ENCODE data around the gene MSL3.
A peak's percentile ranks its signal among the peaks of the same experiment; 100 is the strongest.

The MSL3 gene

GRCh38 chrX:11750046-11750445, 8.0 kb upstream of the MSL3 start:
- ChIA-PET CTCF (no interaction called here), POLR2A (no interaction called here)
- TF ChIP-seq, protein P1, sequence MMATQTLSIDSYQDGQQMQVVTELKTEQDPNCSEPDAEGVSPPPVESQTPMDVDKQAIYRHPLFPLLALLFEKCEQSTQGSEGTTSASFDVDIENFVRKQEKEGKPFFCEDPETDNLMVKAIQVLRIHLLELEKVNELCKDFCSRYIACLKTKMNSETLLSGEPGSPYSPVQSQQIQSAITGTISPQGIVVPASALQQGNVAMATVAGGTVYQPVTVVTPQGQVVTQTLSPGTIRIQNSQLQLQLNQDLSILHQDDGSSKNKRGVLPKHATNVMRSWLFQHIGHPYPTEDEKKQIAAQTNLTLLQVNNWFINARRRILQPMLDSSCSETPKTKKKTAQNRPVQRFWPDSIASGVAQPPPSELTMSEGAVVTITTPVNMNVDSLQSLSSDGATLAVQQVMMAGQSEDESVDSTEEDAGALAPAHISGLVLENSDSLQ (IDR thresholded peaks at IDR 0.05), result no peak
- TF ChIP-seq CTBP1 (IDR thresholded peaks at IDR 0.05; ENCODE audit: borderline replicate concordance) (no peak), ZNF384 (IDR thresholded peaks at IDR 0.05) (no peak), HDGF (IDR thresholded peaks at IDR 0.05; ENCODE audit: borderline replicate concordance) (no peak), FOXA1 (IDR thresholded peaks at IDR 0.05) (no peak), SUZ12 (IDR thresholded peaks at IDR 0.05) (no peak), ARNT (IDR thresholded peaks at IDR 0.05) (no peak), ELF4 (IDR thresholded peaks at IDR 0.05) (no peak), NFRKB (IDR thresholded peaks at IDR 0.05) (no peak), L3MBTL2 (conservative IDR thresholded peaks at IDR 0.05) (no peak), LEF1 (IDR thresholded peaks at IDR 0.05; ENCODE audit: borderline replicate concordance) (no peak), SP1 (IDR thresholded peaks at IDR 0.05) (no peak), FOXM1 (IDR thresholded peaks at IDR 0.05; ENCODE audit: borderline replicate concordance) (no peak), FOXK2 (IDR thresholded peaks at IDR 0.05) (no peak), TARDBP (IDR thresholded peaks at IDR 0.05) (no peak)
- no peak for DNase-seq (ENCODE audit: extremely low spot score)

DNA sequence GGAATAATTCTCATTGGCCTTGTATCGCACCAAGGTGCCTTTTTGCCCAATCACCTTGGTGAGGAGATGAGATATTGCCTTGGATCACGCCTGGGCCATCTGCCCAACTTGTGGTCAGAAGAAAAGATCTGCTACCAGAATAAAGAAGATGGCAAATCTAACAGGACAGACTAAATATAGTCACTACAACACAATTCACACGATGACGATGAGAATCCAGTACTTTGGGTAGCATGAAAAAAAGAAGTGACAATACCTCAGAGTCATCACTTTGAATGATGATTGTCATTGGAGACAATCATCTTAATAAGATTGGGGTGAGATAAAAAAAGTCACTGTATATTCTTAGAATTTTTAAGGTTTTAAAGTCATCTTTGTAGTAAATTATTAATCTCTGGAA, 7.3 kb upstream of the MSL3 start:
- no peak for TF ChIP-seq ELF4 (IDR thresholded peaks at IDR 0.05)
- TF ChIP-seq TARDBP (IDR thresholded peaks at IDR 0.05), result no peak
- TF ChIP-seq, protein P1 (IDR thresholded peaks at IDR 0.05), result no peak
- TF ChIP-seq LEF1 (IDR thresholded peaks at IDR 0.05; ENCODE audit: borderline replicate concordance), result no peak
- DNase-seq (ENCODE audit: extremely low spot score), result no peak
- CTCF ChIA-PET, result no interaction called here
- POLR2A ChIA-PET, result no interaction called here

DNA sequence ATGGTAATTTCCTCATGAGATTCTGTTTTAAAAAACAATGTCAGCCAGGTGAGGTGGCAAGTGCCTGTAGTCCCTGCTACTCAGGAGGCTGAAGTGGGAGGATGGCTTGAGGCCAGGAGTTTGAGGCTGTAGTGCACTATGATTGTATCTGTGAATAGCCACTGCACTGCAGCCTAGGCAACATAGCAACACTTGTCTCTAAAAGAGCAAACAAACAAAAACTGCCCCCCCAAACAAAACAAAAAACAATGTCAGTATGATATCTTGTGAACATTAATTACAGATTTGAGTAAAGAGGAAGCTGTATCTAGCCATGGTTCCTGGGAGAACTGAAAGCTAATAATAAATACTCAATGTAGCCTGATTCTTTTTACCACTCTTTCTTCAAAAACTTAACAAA, 6.8 kb upstream of the MSL3 start:
- CTCF ChIA-PET, result no interaction called here

GRCh38 chrX:11753668-11754067, 4.4 kb upstream of the MSL3 start:
- ChIA-PET CTCF (no interaction called here), POLR2A (no interaction called here)
- TF ChIP-seq, protein P1 (IDR thresholded peaks at IDR 0.05), result 0 out of 2 replicates have a peak, but pooled peaks have one; percentile 5
- TF ChIP-seq FOXK2 (IDR thresholded peaks at IDR 0.05), result no peak
- no peak for DNase-seq (ENCODE audit: extremely low spot score)

More for the DNA sequence above, 6.8 kb upstream of the MSL3 start:
- no peak for DNase-seq (ENCODE audit: extremely low spot score)
- no peak for TF ChIP-seq L3MBTL2 (conservative IDR thresholded peaks at IDR 0.05)
- TF ChIP-seq SP1 (IDR thresholded peaks at IDR 0.05), result no peak
- TF ChIP-seq, protein P1 (IDR thresholded peaks at IDR 0.05), result no peak
- TF ChIP-seq ARNT (IDR thresholded peaks at IDR 0.05), result no peak
- POLR2A ChIA-PET, result no interaction called here

GRCh38 chrX:11754958-11755645, 2.9 kb upstream of the MSL3 start:
- no peak for DNase-seq (ENCODE audit: extremely low spot score)
- TF ChIP-seq FOXK2 (IDR thresholded peaks at IDR 0.05), result no peak
- TF ChIP-seq ARNT (IDR thresholded peaks at IDR 0.05), result no peak
- TF ChIP-seq SP1 (IDR thresholded peaks at IDR 0.05), result no peak
- no peak for TF ChIP-seq ZNF384 (IDR thresholded peaks at IDR 0.05)
- no peak for TF ChIP-seq NFRKB (IDR thresholded peaks at IDR 0.05)
- TF ChIP-seq CTBP1 (IDR thresholded peaks at IDR 0.05; ENCODE audit: borderline replicate concordance), result no peak
- TF ChIP-seq FOXM1 (IDR thresholded peaks at IDR 0.05; ENCODE audit: borderline replicate concordance), result no peak
- TF ChIP-seq HDGF (IDR thresholded peaks at IDR 0.05; ENCODE audit: borderline replicate concordance), result no peak
- ChIA-PET POLR2A (no interaction called here), CTCF (no interaction called here)

- POLR2A ChIA-PET, result no interaction called here
- DNase-seq (ENCODE audit: extremely low spot score), result no peak
These were observed 2.3 kb upstream of the MSL3 start for GRCh38 chrX:11755724-11756123.

More at GRCh38 chrX:11755724-11756123, 2.3 kb upstream of the MSL3 start:
- TF ChIP-seq L3MBTL2 (conservative IDR thresholded peaks at IDR 0.05), result no peak
- no peak for TF ChIP-seq NFRKB (IDR thresholded peaks at IDR 0.05)
- no peak for TF ChIP-seq CTBP1 (IDR thresholded peaks at IDR 0.05; ENCODE audit: borderline replicate concordance)
- TF ChIP-seq ZNF384 (IDR thresholded peaks at IDR 0.05), result no peak
- no peak for TF ChIP-seq SUZ12 (IDR thresholded peaks at IDR 0.05)
- TF ChIP-seq, protein P1 (IDR thresholded peaks at IDR 0.05), result no peak
- TF ChIP-seq ARNT (IDR thresholded peaks at IDR 0.05), result no peak
- CTCF ChIA-PET, result no interaction called here

Data from HEK293T (cell line).